Activated naive CD4-positive, alpha-beta T cell treated with anti-CD3 and anti-CD28 coated beads, Interleukin-2, amount 50 U/mL, for 72 hours (primary cell): ENCODE results near the gene METTL27. TPM values are rescaled to one million over a fixed set of nuclear protein-coding genes. Genes with fewer than 3 reads are reported as not detected.
A peak's percentile ranks its signal among the peaks of the same experiment; 100 is the strongest.
"Not testable (repeated sequence)": the region's sequence is repeated elsewhere in the genome, so short reads cannot be mapped to it uniquely, and the experiment has no call there.

Experiments used
- ATAC-seq, 2 donors: fragments of 150-1000 bp; cut with Tn5 transposase; 2 replicates each; pipeline ENCODE4 v1.10.0; 2021; ENCODE audit warnings: mild to moderate bottlenecking in 2 of 2, moderate library complexity in 2 of 2
- DNase-seq, 2 donors: peaks; one replicate each; pipeline ENCODE4 v3.0.0; 2021 to 2022; ENCODE audit warnings: low spot score in 2 of 2
- H3K27ac Mint-ChIP-seq, 2 donors: one replicate each; pipeline ENCODE4 v1.8.0; 2022; ENCODE audit warnings: mild to moderate bottlenecking in 2 of 2, mixed read lengths in 2 of 2
- H3K36me3 Mint-ChIP-seq, 2 donors: one replicate each; pipeline ENCODE4 v1.8.0; 2022; ENCODE audit warnings: mixed read lengths in 2 of 2
- H3K9me3 Mint-ChIP-seq, 2 donors: one replicate each; pipeline ENCODE4 v1.8.0; 2022; ENCODE audit warnings: mixed read lengths in 2 of 2
- total RNA-seq, 2 donors: library from RNA; stranded (reverse); gene quantifications; one replicate each; pipeline ENCODE4 v1.2.3, GENCODE V29; 2022

Gene METTL27
- total RNA-seq, 2 donors from 2014 or later, result 0.50 to 3.4 TPM

- Mint-ChIP-seq H3K9me3 (no peaks in the 10 kb centered on the region), H3K36me3 (peaks cover 0 to 8% of the 10 kb centered on the region in 2 donors), H3K27ac (no peak overlapping the region)
- no peak for ATAC-seq
- DNase-seq, result no peak
Measured at GRCh38 chr7:73812996-73813395, 29.3 kb downstream of the METTL27 start.

GRCh38 chr7:73811760-73812168 is 30.6 kb downstream of the METTL27 start:
- DNase-seq (peak in 1 of 2 donors; percentile 63), ATAC-seq (peak; percentile 84 to 90)
- H3K27ac Mint-ChIP-seq, result no peak overlapping the region
- no peaks in the 10 kb centered on the region for H3K9me3 Mint-ChIP-seq
- H3K36me3 Mint-ChIP-seq, result peaks cover 0 to 8% of the 10 kb centered on the region in 2 donors

GRCh38 chr7:73810998-73811360 is 31.3 kb downstream of the METTL27 start:
- H3K27ac Mint-ChIP-seq, result peak overlapping the region in 1 of 2 donors; percentile 36
- DNase-seq (no peak), ATAC-seq (no peak)
- H3K9me3 Mint-ChIP-seq, result no peaks in the 10 kb centered on the region
- peaks cover 0 to 8% of the 10 kb centered on the region in 2 donors for H3K36me3 Mint-ChIP-seq

- peaks cover 0 to 8% of the 10 kb centered on the region in 2 donors for H3K36me3 Mint-ChIP-seq
- ATAC-seq (no peak), DNase-seq (no peak)
- H3K27ac Mint-ChIP-seq, result no peak overlapping the region
- no peaks in the 10 kb centered on the region for H3K9me3 Mint-ChIP-seq
Measured at GRCh38 chr7:73809467-73809951, 32.8 kb downstream of the METTL27 start.

GRCh38 chr7:73802459-73802858 is 39.9 kb downstream of the METTL27 start:
- H3K9me3 Mint-ChIP-seq, result no peaks in the 10 kb centered on the region
- no peaks in the 10 kb centered on the region for H3K36me3 Mint-ChIP-seq
- ATAC-seq (no peak), DNase-seq (no peak)
- H3K27ac Mint-ChIP-seq, result no peak overlapping the region

GRCh38 chr7:73801577-73801976 is 40.7 kb downstream of the METTL27 start:
- Mint-ChIP-seq H3K36me3 (no peaks in the 10 kb centered on the region), H3K9me3 (no peaks in the 10 kb centered on the region), H3K27ac (no peak overlapping the region)
- ATAC-seq, result no peak
- DNase-seq, result no peak

GRCh38 chr7:73799282-73800141 is 42.8 kb downstream of the METTL27 start:
- Mint-ChIP-seq H3K27ac (peak overlapping the region in 1 of 2 donors; percentile 4), H3K9me3 (no peaks in the 10 kb centered on the region), H3K36me3 (no peaks in the 10 kb centered on the region)
- DNase-seq, result no peak
- ATAC-seq, result no peak

- not testable (repeated sequence) for DNase-seq, ATAC-seq, H3K27ac Mint-ChIP-seq, H3K36me3 Mint-ChIP-seq, H3K9me3 Mint-ChIP-seq
Measured at GRCh38 chr7:73797176-73797575, 45.1 kb downstream of the METTL27 start.

- H3K27ac Mint-ChIP-seq, DNase-seq, H3K9me3 Mint-ChIP-seq, H3K36me3 Mint-ChIP-seq, ATAC-seq: not testable (repeated sequence)
Measured at GRCh38 chr7:73796656-73797055, 45.7 kb downstream of the METTL27 start.

GRCh38 chr7:73795188-73795587 is 47.1 kb downstream of the METTL27 start:
- ATAC-seq, H3K36me3 Mint-ChIP-seq, H3K27ac Mint-ChIP-seq, H3K9me3 Mint-ChIP-seq, DNase-seq: not testable (repeated sequence)

GRCh38 chr7:73791170-73791690 is 51.1 kb downstream of the METTL27 start:
- H3K9me3 Mint-ChIP-seq, ATAC-seq, H3K27ac Mint-ChIP-seq, H3K36me3 Mint-ChIP-seq, DNase-seq: not testable (repeated sequence)

- ATAC-seq (no peak), DNase-seq (no peak)
- peaks cover 0 to 4% of the 10 kb centered on the region in 2 donors for H3K9me3 Mint-ChIP-seq
- no peaks in the 10 kb centered on the region for H3K36me3 Mint-ChIP-seq
- H3K27ac Mint-ChIP-seq, result no peak overlapping the region
Measured at GRCh38 chr7:73789051-73789450, 53.3 kb downstream of the METTL27 start.

GRCh38 chr7:73787786-73788048 is 54.6 kb downstream of the METTL27 start:
- not testable (repeated sequence) for H3K36me3 Mint-ChIP-seq, H3K27ac Mint-ChIP-seq, H3K9me3 Mint-ChIP-seq, DNase-seq, ATAC-seq

GRCh38 chr7:73786588-73786987 is 55.7 kb downstream of the METTL27 start:
- DNase-seq (no peak), ATAC-seq (no peak)
- peaks cover 0 to under 1% of the 10 kb centered on the region in 2 donors for H3K9me3 Mint-ChIP-seq
- H3K27ac Mint-ChIP-seq, result no peak overlapping the region
- no peaks in the 10 kb centered on the region for H3K36me3 Mint-ChIP-seq

Other genes with a start within 250 kb of the METTL27 start
- gene MLXIPL, start 218.0 kb downstream of the METTL27 start, total RNA-seq, result not detected
- under 1 TPM in 1 of 2 donors, not detected in 1; 0.95 TPM for gene VPS37D, start 174.7 kb downstream of the METTL27 start, total RNA-seq
- gene DNAJC30, start 159.1 kb downstream of the METTL27 start, total RNA-seq, result 1 to 10 TPM; 3.7 to 7.5 TPM
- gene BUD23, start 158.9 kb downstream of the METTL27 start, total RNA-seq, result 10 to 100 TPM; 91.8 to 97.9 TPM
- 10 to 100 TPM in 1 of 2 donors, 1 to 10 TPM in 1; 8.8 to 14.0 TPM for gene STX1A, start 122.8 kb downstream of the METTL27 start, total RNA-seq
- gene ABHD11, start 103.7 kb downstream of the METTL27 start, total RNA-seq, result 10 to 100 TPM; 17.3 to 18.1 TPM
- gene CLDN3, start 72.2 kb downstream of the METTL27 start, total RNA-seq, result not detected
- gene CLDN4, start 11.5 kb downstream of the METTL27 start, total RNA-seq, result under 1 TPM; 0.10 to 0.57 TPM
- not detected for gene TMEM270, start 18.6 kb upstream of the METTL27 start, total RNA-seq
- not detected for gene ELN, start 185.7 kb upstream of the METTL27 start, total RNA-seq
- gene LIMK1, start 241.3 kb upstream of the METTL27 start, total RNA-seq, result 10 to 100 TPM; 12.2 to 17.1 TPM